RWPE2 (cell line): ENCODE data around the gene ADAM21.
"Not testable (repeated sequence)": the region's sequence is repeated elsewhere in the genome, so short reads cannot be mapped to it uniquely, and the experiment has no call there.

Source experiments
- ATAC-seq: fragments of 200-7000 bp; cut with Tn5 transposase; 3 replicates; pipeline ENCODE4 v1.9.1; 2021; ENCODE audit warnings: low read depth
- DNase-seq: peaks from one replicate; pipeline ENCODE4 v3.0.0-alpha.2; 2020; ENCODE audit warnings: low spot score
- H3K27ac ChIP-seq: fragments of 450-650 bp; 2 replicates; pipeline ENCODE4 v1.5.1; 2017; ENCODE audit warnings: mild to moderate bottlenecking; ENCODE audit not compliant: poor library complexity, severe bottlenecking
- H3K27me3 ChIP-seq: fragments of 250-450 bp; sonication (Bioruptor Pico); 2 replicates; pipeline ENCODE4 v1.5.1; 2021; ENCODE audit warnings: mild to moderate bottlenecking, moderate library complexity; ENCODE audit not compliant: insufficient read depth, poor library complexity, severe bottlenecking
- H3K36me3 ChIP-seq: fragments of 250-450 bp; sonication (Bioruptor Pico); 2 replicates; pipeline ENCODE4 v1.5.1; 2020; ENCODE audit warnings: low read depth, mild to moderate bottlenecking, moderate library complexity
- H3K4me1 ChIP-seq: fragments of 250-450 bp; sonication (Bioruptor Pico); 2 replicates; pipeline ENCODE4 v1.5.1; 2021; ENCODE audit warnings: mild to moderate bottlenecking, moderate library complexity; ENCODE audit not compliant: insufficient read depth, poor library complexity, severe bottlenecking
- H3K4me3 ChIP-seq: fragments of 250-450 bp; sonication (Bioruptor Pico); 2 replicates; pipeline ENCODE4 v1.5.1; 2021; ENCODE audit warnings: mild to moderate bottlenecking, moderate library complexity; ENCODE audit not compliant: severe bottlenecking
- H3K9me3 ChIP-seq: fragments of 250-450 bp; sonication (Bioruptor Pico); 2 replicates; pipeline ENCODE4 v1.5.1; 2021; ENCODE audit warnings: mild to moderate bottlenecking, moderate library complexity; ENCODE audit not compliant: severe bottlenecking
- TF ChIP-seq, protein P1 (sequence below): fragments of 450-650 bp; IDR thresholded peaks from one replicate; pipeline ENCODE4 v1.5.1; 2017; ENCODE audit warnings: mild to moderate bottlenecking, moderate library complexity; ENCODE audit not compliant: poor library complexity, severe bottlenecking

Gene ADAM21

DNA sequence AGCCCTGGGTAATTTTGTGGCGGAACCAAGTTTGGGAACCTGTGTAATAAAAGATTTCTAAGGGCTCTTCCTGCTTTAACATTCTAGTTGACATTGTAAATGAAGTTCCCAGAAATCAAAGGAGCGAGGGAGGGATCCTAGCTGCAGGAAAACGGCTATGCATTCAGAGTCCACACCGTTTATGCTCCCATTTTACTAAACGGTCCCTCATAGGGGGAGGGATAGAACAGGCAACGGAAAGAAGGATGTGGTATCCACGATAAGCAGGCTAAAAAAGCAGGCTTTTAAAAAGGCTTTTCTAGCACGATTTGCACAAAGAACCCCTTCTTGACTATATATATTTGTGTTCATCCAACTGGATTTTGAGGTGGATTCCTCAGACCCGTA is 35.6 kb upstream of the ADAM21 start:
- TF ChIP-seq, protein P1, sequence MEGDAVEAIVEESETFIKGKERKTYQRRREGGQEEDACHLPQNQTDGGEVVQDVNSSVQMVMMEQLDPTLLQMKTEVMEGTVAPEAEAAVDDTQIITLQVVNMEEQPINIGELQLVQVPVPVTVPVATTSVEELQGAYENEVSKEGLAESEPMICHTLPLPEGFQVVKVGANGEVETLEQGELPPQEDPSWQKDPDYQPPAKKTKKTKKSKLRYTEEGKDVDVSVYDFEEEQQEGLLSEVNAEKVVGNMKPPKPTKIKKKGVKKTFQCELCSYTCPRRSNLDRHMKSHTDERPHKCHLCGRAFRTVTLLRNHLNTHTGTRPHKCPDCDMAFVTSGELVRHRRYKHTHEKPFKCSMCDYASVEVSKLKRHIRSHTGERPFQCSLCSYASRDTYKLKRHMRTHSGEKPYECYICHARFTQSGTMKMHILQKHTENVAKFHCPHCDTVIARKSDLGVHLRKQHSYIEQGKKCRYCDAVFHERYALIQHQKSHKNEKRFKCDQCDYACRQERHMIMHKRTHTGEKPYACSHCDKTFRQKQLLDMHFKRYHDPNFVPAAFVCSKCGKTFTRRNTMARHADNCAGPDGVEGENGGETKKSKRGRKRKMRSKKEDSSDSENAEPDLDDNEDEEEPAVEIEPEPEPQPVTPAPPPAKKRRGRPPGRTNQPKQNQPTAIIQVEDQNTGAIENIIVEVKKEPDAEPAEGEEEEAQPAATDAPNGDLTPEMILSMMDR, result no peak
- Histone ChIP-seq H3K4me3 (peak overlapping the region; percentile 60), H3K27me3 (no peaks in the 10 kb centered on the region), H3K36me3 (peaks cover 15% of the 10 kb centered on the region), H3K27ac (peak overlapping the region; percentile 29), H3K9me3 (no peaks in the 10 kb centered on the region), H3K4me1 (peaks cover 5% of the 10 kb centered on the region)
- ATAC-seq, result peak; percentile 53
- no peak for DNase-seq

DNA sequence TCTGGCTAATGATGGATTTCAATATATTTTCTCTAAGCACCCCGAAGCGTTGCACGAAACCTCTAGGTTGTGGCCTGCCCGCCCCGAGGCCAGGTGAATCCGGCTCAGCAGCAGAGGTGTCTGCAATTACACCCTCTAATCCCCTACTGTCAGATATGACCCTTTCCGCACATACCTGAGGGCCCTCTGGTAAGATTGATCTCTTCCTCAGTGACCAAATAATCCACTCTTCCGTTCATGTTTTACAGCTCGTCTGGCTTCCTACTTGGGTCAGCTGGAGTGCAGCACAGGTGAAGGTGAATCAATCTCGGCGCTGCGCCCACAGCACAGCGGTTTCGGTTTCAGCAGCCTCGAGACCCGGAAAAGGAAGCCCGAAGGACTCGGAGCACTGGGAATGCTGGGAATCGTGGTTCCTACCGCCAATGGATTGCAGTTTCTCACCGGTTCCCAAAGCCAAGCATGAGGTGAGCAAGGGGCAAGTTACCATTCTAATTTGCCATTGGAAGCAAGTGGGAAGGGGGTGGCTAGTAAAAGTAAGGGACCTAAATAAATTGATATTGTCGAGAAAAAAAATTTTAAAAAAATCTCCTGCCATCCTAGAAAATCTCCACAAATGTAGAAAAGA is 35.1 kb upstream of the ADAM21 start, which contains the start of gene SYNJ2BP:
TSS of gene SYNJ2BP (minus strand) at position 366 of the 625 bp plus-strand sequence. CDS start at position 239, 127 bp downstream.
- TF ChIP-seq, protein P1, result no peak
- Histone ChIP-seq H3K27ac (peak within 1 kb of the TSS; percentile 29), H3K9me3 (no peaks in the 10 kb centered on the region), H3K4me3 (peak within 1 kb of the TSS; percentile 60), H3K36me3 (peaks cover 15% of the 10 kb centered on the region), H3K4me1 (peaks cover 5% of the 10 kb centered on the region), H3K27me3 (no peaks in the 10 kb centered on the region)
- DNase-seq (peak; percentile 89), ATAC-seq (peak; percentile 99)

DNA sequence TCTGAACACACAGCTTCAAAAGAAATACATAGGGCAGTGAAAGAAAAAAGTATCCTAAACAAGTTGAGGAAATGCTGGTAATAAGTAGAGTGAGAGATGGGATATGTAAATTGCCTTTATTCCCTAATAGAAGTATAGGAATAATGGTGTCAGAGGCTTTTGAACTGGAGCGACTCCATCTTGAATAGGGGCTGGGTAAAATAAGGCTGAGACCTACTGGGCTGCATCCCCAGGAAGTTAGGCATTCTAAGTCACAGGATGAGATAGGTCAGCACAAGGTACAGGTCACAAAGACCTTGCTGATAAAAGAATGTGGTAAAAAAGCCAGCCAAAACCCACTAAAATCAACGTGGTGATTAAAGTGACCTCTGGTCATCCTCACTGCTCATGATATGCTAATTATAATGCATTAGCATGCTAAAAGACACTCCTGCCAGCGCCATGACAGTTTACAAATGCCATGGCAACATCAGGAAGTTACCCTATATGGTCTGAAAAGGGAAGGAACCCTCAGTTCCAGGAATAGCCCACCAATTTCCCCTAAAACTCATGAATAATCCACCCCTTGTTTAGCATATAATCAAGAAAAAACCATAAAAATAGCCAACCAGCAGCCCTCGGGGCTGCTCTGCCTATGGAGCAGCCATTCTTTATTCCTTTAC is 32.6 kb upstream of the ADAM21 start:
- not testable (repeated sequence) for H3K36me3 ChIP-seq, H3K27ac ChIP-seq, DNase-seq, ATAC-seq, H3K4me3 ChIP-seq, H3K9me3 ChIP-seq, H3K4me1 ChIP-seq, H3K27me3 ChIP-seq

DNA sequence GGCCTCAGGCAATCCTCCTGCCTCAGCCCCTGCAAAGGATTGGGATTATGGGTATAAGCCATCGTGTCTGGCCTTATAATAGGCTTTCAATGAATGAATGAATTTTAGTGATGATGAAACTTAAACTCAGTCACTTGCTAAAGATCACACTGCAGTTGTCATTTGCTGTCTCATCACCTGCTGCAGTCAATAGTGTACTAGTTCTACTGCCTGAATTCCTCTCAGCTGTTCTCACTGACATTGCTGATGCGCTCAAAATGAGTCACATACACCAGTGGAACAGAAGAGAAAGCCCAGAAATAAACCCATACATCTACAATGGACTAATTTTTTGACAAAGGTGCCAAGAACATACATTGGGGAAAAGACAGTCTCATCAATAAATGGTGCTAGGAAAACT is 29.4 kb upstream of the ADAM21 start:
- Histone ChIP-seq H3K36me3 (no peaks in the 10 kb centered on the region), H3K27me3 (no peaks in the 10 kb centered on the region), H3K4me3 (no peak overlapping the region), H3K27ac (no peak overlapping the region), H3K4me1 (no peaks in the 10 kb centered on the region), H3K9me3 (peaks cover 2% of the 10 kb centered on the region)
- DNase-seq, result no peak
- TF ChIP-seq, protein P1, result no peak
- ATAC-seq, result no peak

DNA sequence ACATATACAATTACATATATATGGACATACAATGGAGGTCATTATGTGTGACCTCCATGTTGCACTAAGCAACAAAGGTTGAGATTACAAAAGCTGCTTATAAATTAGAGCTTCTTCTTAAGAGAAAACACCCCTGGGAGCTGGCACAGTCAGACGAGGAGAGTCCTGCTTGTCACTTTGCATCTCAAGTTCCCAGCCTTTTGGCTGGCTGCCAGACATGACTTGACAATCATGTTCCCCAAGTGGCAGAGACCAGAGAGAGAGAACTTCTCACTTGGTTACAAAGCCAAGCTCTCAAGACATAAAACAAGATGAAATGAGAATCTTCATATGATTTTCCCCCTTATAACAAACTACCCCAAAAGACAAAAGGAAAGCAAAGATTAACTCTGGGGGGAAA is 26.6 kb upstream of the ADAM21 start:
- H3K27ac ChIP-seq, result no peak overlapping the region
- H3K36me3 ChIP-seq, result no peaks in the 10 kb centered on the region
- no peaks in the 10 kb centered on the region for H3K4me1 ChIP-seq
- TF ChIP-seq, protein P1, result no peak
- ATAC-seq (no peak), DNase-seq (no peak)
- H3K4me3 ChIP-seq, result no peak overlapping the region
- H3K27me3 ChIP-seq, result no peaks in the 10 kb centered on the region
- peaks cover 2% of the 10 kb centered on the region for H3K9me3 ChIP-seq

DNA sequence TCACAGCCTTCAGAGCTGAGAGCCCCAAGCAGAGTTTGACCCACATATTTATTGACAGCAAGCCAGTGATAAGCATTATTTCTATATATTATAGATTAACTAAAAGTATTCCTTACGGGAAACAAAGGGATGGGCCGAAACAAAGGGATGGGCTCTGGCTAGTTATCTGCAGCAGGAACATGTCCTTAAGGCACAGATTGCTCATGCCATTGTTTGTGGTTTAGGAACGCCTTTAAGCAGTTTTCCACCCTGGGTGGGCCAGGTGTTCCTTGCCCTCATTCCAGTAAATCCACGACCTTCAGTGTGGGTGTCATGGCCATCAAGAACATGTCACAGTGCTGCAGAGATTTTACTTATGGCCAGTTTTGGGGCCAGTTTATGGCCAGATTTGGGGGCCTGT is 25.4 kb upstream of the ADAM21 start:
- DNase-seq, H3K27ac ChIP-seq, ATAC-seq, H3K9me3 ChIP-seq, H3K36me3 ChIP-seq, H3K4me3 ChIP-seq, H3K27me3 ChIP-seq, H3K4me1 ChIP-seq: not testable (repeated sequence)
